Stomach (tissue), 4 donors: ENCODE measurements around the gene PHF20.

ENCODE experiments used
- CTCF ChIP-seq, 7 experiments: fragments of 450-650 bp in 4 of 7; fragments of 200-600 bp in 3 of 7; sonication (generic) in 3 of 7; IDR thresholded peaks; one replicate each; pipeline ENCODE4 v1.5.1; 2016 to 2019; ENCODE audit warnings: antibody characterized with exemption in 7 of 7, control low read depth in 2 of 7, mild to moderate bottlenecking in 1 of 7
- POLR2A ChIP-seq, 4 donors: fragments of 450-650 bp; IDR thresholded peaks; one replicate each; pipeline ENCODE4 v1.6.1; 2016; ENCODE audit warnings: antibody characterized with exemption in 4 of 4, control low read depth in 2 of 4, mild to moderate bottlenecking in 1 of 4, moderate library complexity in 1 of 4
- POLR2AphosphoS5 ChIP-seq, 3 donors: sonication (generic); formaldehyde crosslinking; IDR thresholded peaks; one replicate each; pipeline ENCODE4 v1.6.1; 2016; ENCODE audit warnings: antibody characterized with exemption in 3 of 3

GRCh38 chr20:35849706-35850105 lies 77.9 kb downstream of the PHF20 start:
- TF ChIP-seq CTCF (IDR thresholded peaks at IDR 0.05) (no peak), POLR2AphosphoS5 (IDR thresholded peaks at IDR 0.05) (no peak), POLR2A (IDR thresholded peaks at IDR 0.05) (no peak)
